HepG2 (cell line): Measurements from ENCODE around the gene MRPL58. TPM values are rescaled to one million over a fixed set of nuclear protein-coding genes. Genes with fewer than 3 reads are reported as not detected.
A peak's percentile ranks its signal among the peaks of the same experiment; 100 is the strongest.

Source experiments
- MAX ChIP-seq: IDR thresholded peaks from 2 replicates; pipeline ENCODE4 v1.6.1; 2012; ENCODE audit warnings: inconsistent platforms
- MEF2D ChIP-seq: sonication (generic); formaldehyde crosslinking; IDR thresholded peaks from 2 replicates; pipeline ENCODE4 v1.5.1; 2020; ENCODE audit warnings: mild to moderate bottlenecking, missing genetic modification reagents
- NFE2L2 ChIP-seq: fragments of 150-350 bp; IDR thresholded peaks from 2 replicates; pipeline ENCODE4 v1.6.1; 2014; ENCODE audit warnings: low read length
- RBM39 ChIP-seq: fragments of 200-400 bp; formaldehyde crosslinking; IDR thresholded peaks from one replicate; pipeline ENCODE4 v1.6.1; 2018; ENCODE audit warnings: antibody characterized with exemption, mild to moderate bottlenecking, low read depth, low read length; ENCODE audit not compliant: poor library complexity, severe bottlenecking
- RFX1 ChIP-seq: fragments of 450-650 bp; IDR thresholded peaks from 2 replicates; pipeline ENCODE4 v1.6.1; 2017
- SRY ChIP-seq: sonication (generic); formaldehyde crosslinking; IDR thresholded peaks from 2 replicates; pipeline ENCODE4 v1.8.0; 2022; ENCODE audit warnings: mild to moderate bottlenecking, missing genetic modification reagents
- ZHX1 ChIP-seq: sonication (generic); formaldehyde crosslinking; IDR thresholded peaks from 2 replicates; pipeline ENCODE4 v1.8.1; 2022; ENCODE audit warnings: low read depth, mild to moderate bottlenecking, missing genetic modification reagents
- ZKSCAN1 ChIP-seq: fragments of 150-350 bp; IDR thresholded peaks from 2 replicates; pipeline ENCODE4 v1.6.1; 2014; ENCODE audit warnings: low read length
- ZNF281 ChIP-seq: sonication (generic); formaldehyde crosslinking; IDR thresholded peaks from 2 replicates; pipeline ENCODE4 v1.4.0; 2020; ENCODE audit warnings: missing genetic modification reagents, borderline replicate concordance
- ZNF546 ChIP-seq: sonication (generic); formaldehyde crosslinking; conservative IDR thresholded peaks from 2 replicates; pipeline ENCODE4 v1.8.1; 2023; ENCODE audit warnings: mild to moderate bottlenecking, missing genetic modification reagents
- ZNF605 ChIP-seq: sonication (generic); formaldehyde crosslinking; IDR thresholded peaks from 2 replicates; pipeline ENCODE4 v1.8.0; 2022; ENCODE audit warnings: mild to moderate bottlenecking, missing genetic modification reagents
- ZNF609 ChIP-seq: sonication (generic); formaldehyde crosslinking; IDR thresholded peaks from 2 replicates; pipeline ENCODE4 v1.4.0; 2020; ENCODE audit warnings: mild to moderate bottlenecking, missing genetic modification reagents, borderline replicate concordance
- ZNF766 ChIP-seq: sonication (generic); formaldehyde crosslinking; IDR thresholded peaks from 2 replicates; pipeline ENCODE4 v1.5.0; 2020; ENCODE audit warnings: missing genetic modification reagents, borderline replicate concordance
- ZNF776 ChIP-seq: sonication (generic); formaldehyde crosslinking; IDR thresholded peaks from 2 replicates; pipeline ENCODE4 v1.4.0; 2020; ENCODE audit warnings: mild to moderate bottlenecking, missing genetic modification reagents
- polyA plus RNA-seq, 8 experiments: library from polyadenylated mRNA; depleted of rRNA in 3 of 8; stranded (reverse) in 7 of 8; unstranded in 1 of 8; fragments of >200 nt; fragmentation: Illumina TruSeq in 4 of 8; extraction: Trizol in 4 of 8; gene quantifications; 2 replicates each; pipeline versions ENCODE4 v1.2.1 to v1.2.3, GENCODE V29; 2011 to 2016; ENCODE audit warnings: low read depth in 4 of 8, missing spikeins in 1 of 8, mixed read lengths in 1 of 8; ENCODE audit not compliant: insufficient read depth in 1 of 8
- total RNA-seq, 5 experiments: library from RNA; depleted of rRNA; stranded (reverse); fragments of >200 nt; fragmentation: Illumina TruSeq; extraction: Trizol; gene quantifications; 2 replicates each; pipeline ENCODE4 v1.2.3, GENCODE V29; 2016; ENCODE audit warnings: low read depth in 1 of 5

MRPL58 gene
- total and polyA plus RNA-seq, 2 of the 13 experiments (the other 11 are each of a cell fraction or from before 2014, with no cell fraction given): 44.9 to 68.9 TPM

GRCh38 chr17:74981979-74982662 is 30.3 kb upstream of the MRPL58 start (continued):
- peak; percentile 85 for TF ChIP-seq ZNF609
- no peak; the same call in 1 of the 2 replicates for TF ChIP-seq ZNF766
- no peak for TF ChIP-seq ZNF605 (CRISPR knock-in tag)
- TF ChIP-seq MAX: peak; percentile 94
- no peak for TF ChIP-seq RFX1
- TF ChIP-seq MEF2D (CRISPR knock-in tag): peak; percentile 71; the same call in 1 of the 2 replicates
- TF ChIP-seq NFE2L2: no peak
- TF ChIP-seq ZHX1 (CRISPR knock-in tag): peak; percentile 91
- peak; percentile 94; the same call in 1 of the 2 replicates for TF ChIP-seq ZNF776
- TF ChIP-seq ZKSCAN1: no peak
- TF ChIP-seq ZNF281: peak; percentile 75
- TF ChIP-seq SRY (CRISPR knock-in tag): peak; percentile 84; the same call in 1 of the 2 replicates
- peak; percentile 89 for TF ChIP-seq ZNF546 (CRISPR knock-in tag)
- no peak for TF ChIP-seq RBM39
